Activated naive CD8-positive, alpha-beta T cell (primary cell): ENCODE measurements around the gene BTBD6.

Experiments used
- H3K27ac Mint-ChIP-seq: one replicate; pipeline ENCODE4 v1.8.0; 2021; ENCODE audit warnings: mixed read lengths
- H3K27me3 Mint-ChIP-seq: one replicate; pipeline ENCODE4 v1.8.0; 2021; ENCODE audit warnings: mixed read lengths
- H3K36me3 Mint-ChIP-seq: one replicate; pipeline ENCODE4 v1.8.0; 2021; ENCODE audit warnings: mixed read lengths
- H3K4me1 Mint-ChIP-seq: one replicate; pipeline ENCODE4 v1.8.0; 2021; ENCODE audit warnings: low read depth, mixed read lengths
- H3K4me3 Mint-ChIP-seq: one replicate; pipeline ENCODE4 v1.8.0; 2021; ENCODE audit warnings: mild to moderate bottlenecking, mixed read lengths
- H3K9me3 Mint-ChIP-seq: one replicate; pipeline ENCODE4 v1.8.0; 2021; ENCODE audit warnings: low read depth, mixed read lengths

BTBD6 gene

DNA sequence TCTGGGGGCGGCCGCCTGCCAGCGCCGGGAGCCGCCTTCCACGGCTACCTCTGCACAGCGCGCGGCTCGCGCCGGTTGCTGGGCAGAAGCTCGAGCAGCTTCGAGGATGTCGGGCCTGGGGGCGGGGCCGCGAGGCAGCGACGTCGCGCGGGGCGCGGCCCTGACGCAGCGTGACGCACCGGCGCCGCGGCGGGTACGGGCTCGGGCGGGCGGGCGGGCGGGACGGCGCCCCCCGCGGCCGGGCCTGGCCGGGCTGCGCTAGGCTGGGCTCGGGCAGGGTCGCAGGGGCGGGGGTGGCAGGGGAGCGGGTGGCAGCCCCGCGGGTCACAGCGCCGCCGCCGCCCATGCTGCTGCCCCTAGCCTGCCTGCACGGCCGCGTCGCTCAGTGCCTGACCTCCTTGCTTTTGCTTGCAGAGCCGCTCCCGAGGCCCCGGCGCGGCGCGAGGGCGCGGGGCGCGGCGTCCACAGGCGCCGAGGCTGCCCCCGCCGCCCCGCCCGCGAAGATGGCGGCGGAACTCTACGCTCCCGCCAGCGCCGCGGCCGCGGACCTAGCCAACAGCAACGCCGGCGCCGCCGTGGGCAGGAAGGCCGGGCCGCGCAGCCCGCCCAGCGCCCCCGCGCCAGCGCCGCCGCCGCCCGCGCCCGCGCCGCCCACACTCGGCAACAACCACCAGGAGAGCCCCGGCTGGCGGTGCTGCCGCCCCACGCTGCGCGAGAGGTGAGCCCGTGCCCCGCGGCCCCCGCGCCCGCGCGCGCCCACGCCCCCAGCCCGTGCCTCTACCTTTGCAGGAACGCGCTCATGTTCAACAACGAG, at the start of gene BTBD6:
BTBD6 (plus strand) TSS at position 166 of the 814 bp plus-strand sequence; CDS start at position 345, 179 bp downstream.
- H3K36me3 Mint-ChIP-seq: no peaks in the 10 kb centered on the region
- H3K27ac Mint-ChIP-seq: peak within 1 kb of the TSS; percentile 58
- H3K4me3 Mint-ChIP-seq: peak within 1 kb of the TSS; percentile 82

GRCh38 chr14:105198588-105198987, 49.7 kb upstream of the BTBD6 start:
- Mint-ChIP-seq H3K9me3 (no peaks in the 10 kb centered on the region), H3K36me3 (no peaks in the 10 kb centered on the region), H3K27me3 (peaks cover 10% of the 10 kb centered on the region), H3K4me3 (no peak overlapping the region), H3K27ac (no peak overlapping the region), H3K4me1 (peaks cover 32% of the 10 kb centered on the region)

More for the DNA sequence above, at the start of gene BTBD6:
- Mint-ChIP-seq H3K9me3 (no peaks in the 10 kb centered on the region), H3K4me1 (peaks cover 18% of the 10 kb centered on the region), H3K27me3 (no peaks in the 10 kb centered on the region)

- Mint-ChIP-seq H3K27ac (no peak overlapping the region), H3K36me3 (no peaks in the 10 kb centered on the region), H3K4me3 (no peak overlapping the region), H3K27me3 (peaks cover 10% of the 10 kb centered on the region), H3K9me3 (no peaks in the 10 kb centered on the region), H3K4me1 (peaks cover 27% of the 10 kb centered on the region)
Observed at GRCh38 chr14:105199093-105199492, 49.2 kb upstream of the BTBD6 start.

GRCh38 chr14:105200074-105200473, 48.3 kb upstream of the BTBD6 start:
- Mint-ChIP-seq H3K4me1 (peaks cover 19% of the 10 kb centered on the region), H3K4me3 (no peak overlapping the region), H3K9me3 (no peaks in the 10 kb centered on the region), H3K27me3 (peaks cover 5% of the 10 kb centered on the region), H3K36me3 (no peaks in the 10 kb centered on the region), H3K27ac (no peak overlapping the region)

DNA sequence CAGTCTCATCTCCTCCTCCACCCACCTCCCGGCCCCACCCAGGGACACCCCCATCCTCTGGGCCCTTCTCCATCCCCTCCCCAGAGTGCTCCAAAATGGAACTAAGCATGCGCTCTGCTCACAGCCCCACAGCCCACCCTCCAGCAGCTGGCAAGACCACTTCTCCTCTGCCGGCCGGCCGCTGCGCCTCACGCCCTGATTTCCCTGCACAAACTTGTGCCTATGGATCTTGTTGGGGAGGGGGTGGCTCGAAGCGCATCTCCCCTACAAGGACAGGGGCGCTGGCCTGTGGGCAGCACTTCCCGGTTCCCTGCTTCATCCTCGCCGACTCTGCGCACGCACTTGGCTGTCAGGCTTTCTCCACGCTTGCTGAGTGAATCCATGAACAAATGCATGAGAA, 47.7 kb upstream of the BTBD6 start:
- Mint-ChIP-seq H3K9me3 (no peaks in the 10 kb centered on the region), H3K4me3 (no peak overlapping the region), H3K36me3 (no peaks in the 10 kb centered on the region), H3K4me1 (peaks cover 15% of the 10 kb centered on the region), H3K27me3 (peaks cover 5% of the 10 kb centered on the region), H3K27ac (no peak overlapping the region)

- Mint-ChIP-seq H3K4me1 (peaks cover 12% of the 10 kb centered on the region), H3K9me3 (no peaks in the 10 kb centered on the region), H3K36me3 (no peaks in the 10 kb centered on the region), H3K27me3 (peaks cover 5% of the 10 kb centered on the region), H3K4me3 (no peak overlapping the region), H3K27ac (no peak overlapping the region)
Observed at GRCh38 chr14:105201156-105201924, 47.0 kb upstream of the BTBD6 start.

DNA sequence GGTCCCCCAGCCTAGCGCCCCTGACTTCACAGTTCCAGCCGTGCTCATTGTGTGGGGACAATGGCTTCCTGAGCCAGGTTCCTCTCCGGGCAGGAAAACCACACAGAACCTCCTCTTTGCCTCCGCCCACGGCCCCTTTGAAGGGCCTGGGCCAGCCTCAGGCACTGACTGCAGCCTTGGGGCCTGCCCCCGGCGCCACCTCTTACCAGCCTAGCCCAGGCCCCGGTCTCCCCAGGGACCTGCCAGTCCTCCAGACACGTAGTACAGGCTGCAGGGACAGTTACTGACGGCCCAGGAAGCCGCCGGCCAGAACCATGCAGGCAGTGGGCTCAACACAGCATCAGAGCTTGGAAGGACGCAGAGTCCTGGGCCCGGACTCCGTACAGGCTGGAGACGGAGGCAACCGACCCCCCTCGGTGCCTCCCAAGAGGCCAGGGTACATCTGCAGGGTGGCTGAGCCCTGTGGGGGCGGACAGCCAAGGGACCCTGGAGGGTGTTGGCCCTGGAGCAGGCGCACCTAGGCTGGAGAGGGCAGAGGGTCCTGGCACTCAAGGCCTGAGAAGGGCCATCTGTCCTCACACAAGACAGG, 46.3 kb upstream of the BTBD6 start:
- Mint-ChIP-seq H3K4me3 (no peak overlapping the region), H3K27me3 (peaks cover 5% of the 10 kb centered on the region), H3K4me1 (peaks cover 12% of the 10 kb centered on the region), H3K9me3 (no peaks in the 10 kb centered on the region), H3K27ac (no peak overlapping the region), H3K36me3 (no peaks in the 10 kb centered on the region)

DNA sequence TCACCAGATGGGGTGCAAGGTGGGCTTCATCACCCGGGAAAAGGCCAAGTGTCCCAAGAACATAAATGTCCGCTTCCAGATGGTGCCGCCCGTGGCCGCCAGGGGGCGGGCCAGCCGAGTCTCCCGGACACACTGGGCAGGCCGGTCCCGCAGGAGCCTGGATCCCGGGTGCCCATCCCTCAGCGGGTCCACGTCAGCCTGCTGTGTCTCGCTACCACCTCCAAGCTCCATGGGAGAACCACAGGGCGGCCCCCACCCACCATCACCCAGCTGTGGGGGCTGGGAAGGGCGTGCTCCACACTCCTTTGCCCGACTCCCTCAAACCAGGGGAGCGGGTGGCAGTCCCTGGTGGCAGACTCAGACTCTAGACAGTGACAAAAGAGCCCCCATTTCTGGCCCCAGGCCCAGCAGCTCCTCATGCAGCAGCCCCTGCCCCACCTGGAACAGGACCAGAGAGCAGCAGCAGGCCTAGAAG, 45.2 kb upstream of the BTBD6 start:
- no peak overlapping the region for H3K27ac Mint-ChIP-seq
- no peaks in the 10 kb centered on the region for H3K9me3 Mint-ChIP-seq
- H3K4me1 Mint-ChIP-seq: peaks cover 12% of the 10 kb centered on the region
- H3K4me3 Mint-ChIP-seq: no peak overlapping the region
- H3K36me3 Mint-ChIP-seq: no peaks in the 10 kb centered on the region
- peaks cover 4% of the 10 kb centered on the region for H3K27me3 Mint-ChIP-seq

- Mint-ChIP-seq H3K9me3 (no peaks in the 10 kb centered on the region), H3K4me1 (peaks cover 12% of the 10 kb centered on the region), H3K27ac (no peak overlapping the region), H3K27me3 (peaks cover 2% of the 10 kb centered on the region), H3K4me3 (no peak overlapping the region), H3K36me3 (no peaks in the 10 kb centered on the region)
Observed at GRCh38 chr14:105203701-105204100, 44.6 kb upstream of the BTBD6 start.

- Mint-ChIP-seq H3K9me3 (no peaks in the 10 kb centered on the region), H3K36me3 (no peaks in the 10 kb centered on the region), H3K4me1 (peaks cover 12% of the 10 kb centered on the region), H3K4me3 (no peak overlapping the region), H3K27me3 (no peaks in the 10 kb centered on the region), H3K27ac (no peak overlapping the region)
Observed at GRCh38 chr14:105204206-105204930, 44.0 kb upstream of the BTBD6 start.

DNA sequence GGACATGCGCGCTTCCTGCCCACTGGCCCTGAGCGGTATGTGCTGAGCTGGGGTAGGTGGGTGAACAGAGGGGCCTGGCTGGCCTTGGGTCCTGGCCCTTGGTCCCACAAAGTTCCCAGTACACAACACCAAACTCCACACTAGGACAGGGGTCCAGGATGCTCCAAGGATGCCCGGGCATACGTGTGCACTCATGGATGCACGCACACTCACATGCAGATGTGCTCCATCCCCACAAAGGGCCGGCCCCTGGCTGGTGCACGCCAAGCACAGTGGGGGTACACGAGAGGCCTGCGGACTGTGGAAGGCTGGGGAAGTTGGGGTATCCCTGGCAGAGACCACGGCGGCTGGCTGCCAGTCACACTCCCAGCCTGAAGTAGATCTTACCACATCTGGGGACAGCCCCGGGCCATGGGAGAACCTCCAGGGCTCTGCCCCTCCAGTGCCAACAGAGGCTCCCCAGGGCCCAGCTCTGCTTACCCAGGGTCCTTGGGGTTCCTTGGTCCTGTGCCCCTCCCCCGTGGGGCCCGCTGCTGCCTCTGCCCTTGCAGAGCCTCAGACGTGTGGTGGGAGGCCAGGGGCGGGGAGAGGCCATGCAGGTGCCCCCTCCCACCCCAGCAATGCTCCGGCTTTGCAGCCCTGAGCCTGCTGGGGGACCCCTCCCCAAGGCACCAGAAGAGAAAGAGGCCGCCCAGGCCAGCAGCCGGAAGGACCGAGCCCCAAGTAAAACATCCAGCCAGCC, 43.2 kb upstream of the BTBD6 start:
- Mint-ChIP-seq H3K4me1 (peaks cover 12% of the 10 kb centered on the region), H3K36me3 (no peaks in the 10 kb centered on the region), H3K9me3 (no peaks in the 10 kb centered on the region), H3K27me3 (no peaks in the 10 kb centered on the region), H3K4me3 (no peak overlapping the region), H3K27ac (no peak overlapping the region)

- H3K27me3 Mint-ChIP-seq: no peaks in the 10 kb centered on the region
- H3K4me3 Mint-ChIP-seq: no peak overlapping the region
- peaks cover 12% of the 10 kb centered on the region for H3K4me1 Mint-ChIP-seq
- no peak overlapping the region for H3K27ac Mint-ChIP-seq
- H3K9me3 Mint-ChIP-seq: no peaks in the 10 kb centered on the region
- no peaks in the 10 kb centered on the region for H3K36me3 Mint-ChIP-seq
Observed at GRCh38 chr14:105205673-105206208, 42.6 kb upstream of the BTBD6 start.

DNA sequence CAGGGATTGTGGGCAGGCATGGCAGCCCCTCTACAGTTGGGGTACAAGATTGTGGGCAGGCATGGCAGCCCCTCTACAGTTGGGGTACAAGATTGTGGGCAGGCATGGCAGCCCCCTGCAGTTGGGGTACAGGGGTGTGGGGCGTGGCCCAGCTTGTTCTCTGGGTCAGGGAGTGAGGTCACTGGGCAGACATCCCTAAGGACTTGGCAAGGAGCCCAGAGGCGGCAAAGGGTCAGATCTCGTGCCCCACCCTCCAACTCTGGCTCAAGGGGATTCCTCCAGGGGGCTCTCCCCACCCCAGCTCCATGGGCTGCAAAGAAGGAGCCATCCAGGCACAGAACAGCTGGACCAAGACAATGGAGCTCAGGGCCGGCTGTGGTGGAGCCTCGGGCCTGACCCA, 41.5 kb upstream of the BTBD6 start:
- no peak overlapping the region for H3K27ac Mint-ChIP-seq
- H3K36me3 Mint-ChIP-seq: no peaks in the 10 kb centered on the region
- no peaks in the 10 kb centered on the region for H3K9me3 Mint-ChIP-seq
- H3K4me1 Mint-ChIP-seq: peaks cover 9% of the 10 kb centered on the region
- no peaks in the 10 kb centered on the region for H3K27me3 Mint-ChIP-seq
- H3K4me3 Mint-ChIP-seq: no peak overlapping the region

- Mint-ChIP-seq H3K9me3 (no peaks in the 10 kb centered on the region), H3K27ac (no peak overlapping the region), H3K27me3 (no peaks in the 10 kb centered on the region), H3K4me3 (no peak overlapping the region), H3K4me1 (peaks cover 5% of the 10 kb centered on the region), H3K36me3 (no peaks in the 10 kb centered on the region)
Observed at GRCh38 chr14:105207460-105207901, 40.9 kb upstream of the BTBD6 start.
